HG03159 (cell line): ENCODE results near the gene MAP2K7.

Experiments
- ATAC-seq: cut with Tn5 transposase; IDR thresholded peaks from one replicate; pipeline ENCODE4 v1.9.1; 2021; ENCODE audit warnings: mild to moderate bottlenecking, moderate library complexity; ENCODE audit not compliant: unreplicated experiment

The MAP2K7 gene

GRCh38 chr19:7918615-7919421 is 15.1 kb downstream of the MAP2K7 start:
- no peak for ATAC-seq

- peak; percentile 56 for ATAC-seq
Measured at GRCh38 chr19:7919610-7920518, 16.2 kb downstream of the MAP2K7 start, which contains the start of gene SNAPC2. Gene SNAPC2, plus strand, starts transcription at chr19:7920338. Its CDS starts 29 bp downstream, at chr19:7920367.

- peak; percentile 41 for ATAC-seq
Measured at GRCh38 chr19:7920519-7921301, 17.0 kb downstream of the MAP2K7 start.

- no peak for ATAC-seq
Measured at GRCh38 chr19:7921302-7921966, 17.8 kb downstream of the MAP2K7 start.

GRCh38 chr19:7921967-7922835 is 18.5 kb downstream of the MAP2K7 start:
- ATAC-seq: no peak

GRCh38 chr19:7922836-7923195 is 19.1 kb downstream of the MAP2K7 start:
- ATAC-seq: no peak

- ATAC-seq: no peak
Measured at GRCh38 chr19:7923295-7924191, 19.9 kb downstream of the MAP2K7 start.

GRCh38 chr19:7924241-7924640 is 20.6 kb downstream of the MAP2K7 start:
- ATAC-seq: no peak

GRCh38 chr19:7924651-7925170 is 21.0 kb downstream of the MAP2K7 start:
- ATAC-seq: no peak

- no peak for ATAC-seq
Measured at GRCh38 chr19:7925171-7925851, 21.6 kb downstream of the MAP2K7 start.

- ATAC-seq: no peak
Measured at GRCh38 chr19:7926021-7926726, 22.5 kb downstream of the MAP2K7 start, which contains the start of gene CTXN1. Gene CTXN1, minus strand, starts transcription at chr19:7926135. Its CDS starts 597 bp downstream, at chr19:7925538.

GRCh38 chr19:7926727-7927604 is 23.3 kb downstream of the MAP2K7 start:
- ATAC-seq: no peak

- no peak for ATAC-seq
Measured at GRCh38 chr19:7927605-7928333, 24.1 kb downstream of the MAP2K7 start.

GRCh38 chr19:7928334-7928706 is 24.6 kb downstream of the MAP2K7 start:
- ATAC-seq: no peak
